SK-N-MC (cell line): ENCODE data around the gene DSCAM.

Source experiments
- EZH2 ChIP-seq: fragments of 200-600 bp; sonication (generic); IDR thresholded peaks from one replicate; pipeline ENCODE4 v1.6.1; 2017; ENCODE audit warnings: antibody characterized with exemption
- POLR2AphosphoS5 ChIP-seq: IDR thresholded peaks from 2 replicates; pipeline ENCODE4 v1.6.1; 2012; ENCODE audit warnings: mild to moderate bottlenecking, low read depth, low read length, borderline replicate concordance

GRCh38 chr21:40471103-40471502, 375.9 kb downstream of the DSCAM start:
- TF ChIP-seq POLR2AphosphoS5: no peak
- no peak for TF ChIP-seq EZH2
